Measurements from ENCODE around the gene SAV1.
A peak's percentile ranks its signal among the peaks of the same experiment; 100 is the strongest.

The SAV1 gene

DNA sequence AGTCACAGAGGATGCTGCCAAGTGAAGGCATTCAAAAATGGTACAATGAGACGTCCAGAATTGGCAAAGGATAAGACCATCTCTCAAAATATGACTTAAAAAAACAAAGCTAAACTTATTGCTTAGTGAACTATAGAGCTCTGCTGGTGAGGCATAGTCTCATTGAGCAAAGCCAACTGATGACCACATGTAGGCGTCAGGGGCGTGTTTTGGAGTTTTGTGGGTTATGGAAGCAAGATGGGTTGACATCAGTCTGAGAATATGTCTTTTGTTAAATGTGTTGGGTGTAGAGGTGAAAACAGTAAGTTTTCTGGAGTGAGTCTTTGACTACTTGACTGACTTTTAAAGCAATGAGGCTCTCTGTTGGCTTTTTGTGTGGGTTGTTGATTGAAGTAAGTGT lies 60.9 kb downstream of the SAV1 start:
- no peak for DNase-seq (ENCODE audit: low spot score)

GRCh38 chr14:50606468-50606867 lies 61.6 kb downstream of the SAV1 start:
- no peak for DNase-seq (ENCODE audit: low spot score)

DNA sequence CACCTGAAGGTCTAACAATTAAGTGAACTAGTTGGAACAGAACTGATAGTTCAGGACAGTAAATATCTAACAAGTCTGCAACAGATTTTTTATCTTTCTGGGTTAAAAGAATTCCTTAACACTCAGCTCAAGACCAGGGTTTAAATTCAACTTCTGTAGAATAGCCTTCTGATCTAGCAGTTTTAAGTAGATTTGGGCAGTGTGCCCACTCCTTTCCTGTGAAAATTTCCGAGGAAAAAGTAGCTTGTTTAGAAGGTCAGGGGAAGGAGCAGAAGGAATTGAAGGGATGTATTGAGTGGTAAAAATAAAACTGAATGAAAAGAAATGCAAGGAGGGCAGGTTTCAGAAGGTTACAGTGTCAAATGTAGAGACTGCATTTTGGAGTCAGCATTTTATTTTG lies 62.3 kb downstream of the SAV1 start:
- DNase-seq (ENCODE audit: low spot score): no peak

- DNase-seq (ENCODE audit: low spot score): no peak
Measured at GRCh38 chr14:50603565-50603964, 64.5 kb downstream of the SAV1 start.

GRCh38 chr14:50602035-50602434 lies 66.1 kb downstream of the SAV1 start:
- no peak for DNase-seq (ENCODE audit: low spot score)

DNA sequence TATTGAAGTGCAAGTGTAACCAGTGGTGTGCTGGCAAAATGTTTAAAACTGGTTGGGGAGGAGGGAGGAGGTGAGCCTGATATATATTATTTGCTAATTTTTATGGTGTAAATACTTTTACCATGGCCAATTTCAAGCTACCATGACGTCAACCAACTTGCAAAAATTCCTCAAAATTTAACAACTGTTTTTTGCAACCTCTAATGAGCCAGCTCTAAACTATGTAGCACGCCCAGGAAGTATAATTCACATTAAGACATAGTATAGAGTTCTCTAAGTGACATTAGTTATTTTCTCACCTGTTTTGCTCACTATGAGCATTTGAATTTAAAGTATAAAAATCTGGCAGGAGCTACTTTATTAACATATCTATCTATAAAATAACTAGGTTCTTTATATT lies 66.7 kb downstream of the SAV1 start:
- no peak for DNase-seq (ENCODE audit: low spot score)

DNA sequence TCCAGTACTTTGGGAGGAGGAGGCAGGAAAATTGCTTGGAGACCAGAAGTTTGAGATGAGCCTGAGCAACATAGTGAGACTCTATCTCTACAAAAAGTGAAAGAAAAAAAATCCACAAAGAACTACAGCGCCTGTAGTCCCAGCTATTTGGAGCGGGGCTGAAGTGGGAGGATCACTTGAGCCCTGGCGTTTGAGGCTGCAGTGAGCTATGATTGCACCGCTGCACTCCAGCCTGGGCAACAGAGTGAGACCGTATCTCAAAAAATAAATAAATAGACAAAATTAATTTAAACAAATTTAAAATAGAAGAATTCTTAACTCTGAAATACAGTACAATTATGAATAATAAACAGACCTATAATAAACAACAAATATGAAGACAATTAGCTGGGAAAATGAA lies 67.3 kb downstream of the SAV1 start:
- no peak for DNase-seq (ENCODE audit: low spot score)

- peak; percentile 15 for DNase-seq (ENCODE audit: low spot score)
Measured at GRCh38 chr14:50599700-50600444, 68.2 kb downstream of the SAV1 start.

DNA sequence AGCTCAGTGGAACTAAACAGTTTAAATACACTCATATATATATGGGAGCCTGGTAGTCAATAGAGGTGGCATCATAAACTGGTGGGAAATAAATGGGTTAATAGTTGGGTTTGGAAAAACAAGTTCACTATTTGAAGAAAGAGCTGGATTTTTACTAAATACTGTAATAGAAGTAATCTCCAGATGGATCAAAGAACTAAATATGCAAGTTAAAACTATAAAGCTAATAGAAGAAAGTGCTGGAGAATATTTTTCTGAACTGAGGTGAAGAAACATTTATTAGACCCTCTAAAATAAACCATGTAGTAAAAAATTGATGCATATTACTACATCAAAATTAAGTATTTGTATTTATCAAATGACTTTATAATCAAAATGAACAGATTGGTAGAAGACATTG lies 69.3 kb downstream of the SAV1 start:
- DNase-seq (ENCODE audit: low spot score): no peak

GRCh38 chr14:50594577-50595316 lies 73.4 kb downstream of the SAV1 start:
- no peak for DNase-seq (ENCODE audit: low spot score)

DNA sequence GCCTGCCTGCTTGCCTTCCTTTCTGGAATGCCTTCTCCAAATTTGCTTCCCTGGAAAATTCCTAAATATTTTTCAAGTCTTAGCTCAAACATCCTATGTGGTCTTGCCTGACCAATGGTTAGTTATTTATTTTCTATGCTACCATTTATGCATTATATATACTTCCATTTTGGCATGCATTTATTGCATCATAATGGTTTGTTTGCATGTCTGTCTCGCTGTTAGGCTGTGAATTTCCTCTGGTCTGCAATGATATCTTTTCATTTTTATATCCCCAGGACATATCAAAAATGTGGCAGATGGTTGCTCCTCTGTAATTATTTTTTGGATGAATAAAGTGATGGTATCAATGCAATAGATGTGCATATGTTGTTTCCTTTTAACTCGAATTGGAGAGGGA lies 77.6 kb downstream of the SAV1 start:
- no peak for DNase-seq (ENCODE audit: low spot score)

All from CD4-positive, alpha-beta T cell treated with Interleukin-15 for 4 hours (primary cell).